SW480 (cell line): ENCODE data around the gene STXBP4.

ENCODE experiments used
- DNase-seq: peaks from one replicate; pipeline ENCODE4 v3.0.0-alpha.2; 2016; ENCODE audit warnings: low spot score

STXBP4 gene

GRCh38 chr17:55117164-55117563 is 148.6 kb downstream of the STXBP4 start:
- DNase-seq = no peak

- no peak for DNase-seq
Observed at GRCh38 chr17:55120651-55121050, 152.1 kb downstream of the STXBP4 start.

- no peak for DNase-seq
Observed at GRCh38 chr17:55121268-55121667, 152.7 kb downstream of the STXBP4 start.

GRCh38 chr17:55122114-55122513 is 153.5 kb downstream of the STXBP4 start:
- no peak for DNase-seq

- no peak for DNase-seq
Observed at GRCh38 chr17:55124730-55125360, 156.3 kb downstream of the STXBP4 start.

- DNase-seq = no peak
Observed at GRCh38 chr17:55133583-55133982, 165.0 kb downstream of the STXBP4 start.

GRCh38 chr17:55134486-55135157 is 166.1 kb downstream of the STXBP4 start:
- DNase-seq = no peak

- no peak for DNase-seq
Observed at GRCh38 chr17:55140809-55141208, 172.2 kb downstream of the STXBP4 start.

- DNase-seq = no peak
Observed at GRCh38 chr17:55144518-55144917, 176.0 kb downstream of the STXBP4 start.

GRCh38 chr17:55149485-55149884 is 180.9 kb downstream of the STXBP4 start:
- DNase-seq = no peak

- no peak for DNase-seq
Observed at GRCh38 chr17:55152236-55152635, 183.7 kb downstream of the STXBP4 start.

GRCh38 chr17:55154101-55154500 is 185.5 kb downstream of the STXBP4 start:
- no peak for DNase-seq

- no peak for DNase-seq
Observed at GRCh38 chr17:55155856-55156560, 187.4 kb downstream of the STXBP4 start.

GRCh38 chr17:55157165-55157564 is 188.6 kb downstream of the STXBP4 start:
- peak; percentile 12 for DNase-seq

GRCh38 chr17:55158439-55158838 is 189.9 kb downstream of the STXBP4 start:
- no peak for DNase-seq

- DNase-seq = no peak
Observed at GRCh38 chr17:55159251-55159650, 190.7 kb downstream of the STXBP4 start.

- DNase-seq = no peak
Observed at GRCh38 chr17:55160501-55160900, 191.9 kb downstream of the STXBP4 start.

GRCh38 chr17:55161935-55162555 is 193.5 kb downstream of the STXBP4 start:
- peak; percentile 10 for DNase-seq

GRCh38 chr17:55162556-55162946 is 194.0 kb downstream of the STXBP4 start:
- no peak for DNase-seq

GRCh38 chr17:55163408-55163807 is 194.8 kb downstream of the STXBP4 start:
- DNase-seq = no peak

- DNase-seq = no peak
Observed at GRCh38 chr17:55166506-55166905, 197.9 kb downstream of the STXBP4 start.

- DNase-seq = no peak
Observed at GRCh38 chr17:55167024-55167725, 198.6 kb downstream of the STXBP4 start.
